Measurements from ENCODE around the gene CSE1L. TPM values are rescaled to one million over a fixed set of nuclear protein-coding genes. Genes with fewer than 3 reads are reported as not detected.

Gene CSE1L, protein sequence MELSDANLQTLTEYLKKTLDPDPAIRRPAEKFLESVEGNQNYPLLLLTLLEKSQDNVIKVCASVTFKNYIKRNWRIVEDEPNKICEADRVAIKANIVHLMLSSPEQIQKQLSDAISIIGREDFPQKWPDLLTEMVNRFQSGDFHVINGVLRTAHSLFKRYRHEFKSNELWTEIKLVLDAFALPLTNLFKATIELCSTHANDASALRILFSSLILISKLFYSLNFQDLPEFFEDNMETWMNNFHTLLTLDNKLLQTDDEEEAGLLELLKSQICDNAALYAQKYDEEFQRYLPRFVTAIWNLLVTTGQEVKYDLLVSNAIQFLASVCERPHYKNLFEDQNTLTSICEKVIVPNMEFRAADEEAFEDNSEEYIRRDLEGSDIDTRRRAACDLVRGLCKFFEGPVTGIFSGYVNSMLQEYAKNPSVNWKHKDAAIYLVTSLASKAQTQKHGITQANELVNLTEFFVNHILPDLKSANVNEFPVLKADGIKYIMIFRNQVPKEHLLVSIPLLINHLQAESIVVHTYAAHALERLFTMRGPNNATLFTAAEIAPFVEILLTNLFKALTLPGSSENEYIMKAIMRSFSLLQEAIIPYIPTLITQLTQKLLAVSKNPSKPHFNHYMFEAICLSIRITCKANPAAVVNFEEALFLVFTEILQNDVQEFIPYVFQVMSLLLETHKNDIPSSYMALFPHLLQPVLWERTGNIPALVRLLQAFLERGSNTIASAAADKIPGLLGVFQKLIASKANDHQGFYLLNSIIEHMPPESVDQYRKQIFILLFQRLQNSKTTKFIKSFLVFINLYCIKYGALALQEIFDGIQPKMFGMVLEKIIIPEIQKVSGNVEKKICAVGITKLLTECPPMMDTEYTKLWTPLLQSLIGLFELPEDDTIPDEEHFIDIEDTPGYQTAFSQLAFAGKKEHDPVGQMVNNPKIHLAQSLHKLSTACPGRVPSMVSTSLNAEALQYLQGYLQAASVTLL
- 10 to 100 TPM; 37.2 to 62.8 (median 46.6) TPM for total RNA-seq
- 10 to 100 TPM; 37.7 to 75.7 (median 63.9) TPM for polyA plus RNA-seq
- long read RNA-seq, donor 1, transcript CSE1L-201 (25 exons, 3,553 nt), result major isoform, 18 of 19 reads
- long read RNA-seq, donor 1, partial matches to known transcripts, result 1 of 19 reads
- long read RNA-seq, donor 1, other reads (novel, unspliced or antisense), result 0 of 19 reads
- long read RNA-seq, donor 2, transcript CSE1L-201 (25 exons, 3,553 nt), result major isoform, 29 of 43 reads
- long read RNA-seq, donor 2, partial matches to known transcripts, result 5 of 43 reads
- long read RNA-seq, donor 2, other reads (novel, unspliced or antisense), result 9 of 43 reads

DNA sequence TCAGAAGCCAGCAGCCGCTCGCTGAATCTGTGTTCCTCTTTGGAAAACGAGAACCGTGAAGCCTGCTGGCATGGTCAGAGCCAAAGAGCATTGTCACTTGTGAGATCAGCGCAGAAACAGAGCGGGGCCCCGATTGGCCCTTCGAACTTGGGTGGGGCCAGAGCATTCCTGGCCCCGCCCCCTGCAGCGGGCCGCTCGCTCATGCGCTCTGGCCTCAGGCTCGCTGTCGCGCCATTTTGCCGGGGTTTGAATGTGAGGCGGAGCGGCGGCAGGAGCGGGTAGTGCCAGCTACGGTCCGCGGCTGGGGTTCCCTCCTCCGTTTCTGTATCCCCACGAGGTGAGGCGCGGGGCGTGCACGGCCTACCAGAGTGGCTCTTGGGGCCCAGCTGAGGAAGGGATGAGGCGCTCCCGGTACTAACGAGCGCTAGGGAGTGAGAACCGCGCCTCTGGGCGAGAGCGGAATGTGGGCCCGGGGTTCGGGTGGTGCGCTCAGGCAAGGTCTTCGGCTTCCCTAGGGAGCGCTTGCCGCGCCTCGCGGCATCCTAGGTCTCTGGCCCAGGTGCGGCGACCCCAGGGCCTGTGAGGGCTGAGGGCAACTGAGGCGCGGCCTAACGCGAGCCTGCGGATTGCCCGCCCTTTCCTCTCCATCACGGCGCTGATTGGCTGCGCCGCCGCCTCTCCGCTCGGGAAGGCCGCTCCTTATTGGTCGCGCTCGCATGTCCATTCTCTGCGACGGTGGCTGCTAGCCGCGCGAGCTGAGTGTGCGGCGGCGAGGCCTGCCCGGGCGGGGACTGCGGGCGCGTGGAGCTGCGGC is at the start of gene CSE1L:
CSE1L (plus strand) TSS at position 226 of the 814 bp plus-strand sequence. CDS start 12,152 bp downstream, outside the sequence.
- peak; percentile 96 to 97 (median 96) for ATAC-seq
- peak; percentile 94 to 97 for DNase-seq
- peaks cover 19% of the 10 kb centered on the region for H3K4me1 ChIP-seq
- TF ChIP-seq, protein P1, sequence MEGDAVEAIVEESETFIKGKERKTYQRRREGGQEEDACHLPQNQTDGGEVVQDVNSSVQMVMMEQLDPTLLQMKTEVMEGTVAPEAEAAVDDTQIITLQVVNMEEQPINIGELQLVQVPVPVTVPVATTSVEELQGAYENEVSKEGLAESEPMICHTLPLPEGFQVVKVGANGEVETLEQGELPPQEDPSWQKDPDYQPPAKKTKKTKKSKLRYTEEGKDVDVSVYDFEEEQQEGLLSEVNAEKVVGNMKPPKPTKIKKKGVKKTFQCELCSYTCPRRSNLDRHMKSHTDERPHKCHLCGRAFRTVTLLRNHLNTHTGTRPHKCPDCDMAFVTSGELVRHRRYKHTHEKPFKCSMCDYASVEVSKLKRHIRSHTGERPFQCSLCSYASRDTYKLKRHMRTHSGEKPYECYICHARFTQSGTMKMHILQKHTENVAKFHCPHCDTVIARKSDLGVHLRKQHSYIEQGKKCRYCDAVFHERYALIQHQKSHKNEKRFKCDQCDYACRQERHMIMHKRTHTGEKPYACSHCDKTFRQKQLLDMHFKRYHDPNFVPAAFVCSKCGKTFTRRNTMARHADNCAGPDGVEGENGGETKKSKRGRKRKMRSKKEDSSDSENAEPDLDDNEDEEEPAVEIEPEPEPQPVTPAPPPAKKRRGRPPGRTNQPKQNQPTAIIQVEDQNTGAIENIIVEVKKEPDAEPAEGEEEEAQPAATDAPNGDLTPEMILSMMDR (IDR thresholded peaks at IDR 0.05), result no peak
- no peaks in the 10 kb centered on the region for H3K9me3 ChIP-seq
- peaks cover 0 to 11% of the 10 kb centered on the region in 2 donors for H3K36me3 ChIP-seq (ENCODE audit: insufficient read depth in 1 of 2, low read depth in 1 of 2)
- H3K27me3 ChIP-seq (ENCODE audit: insufficient read depth in 3 of 3, low read length in 2 of 3), result no peaks in the 10 kb centered on the region
- intact Hi-C loops (cut with DNase I), result no loop called here
- peak within 1 kb of the TSS; percentile 95 for H3K4me3 ChIP-seq
- WGBS, 3 donors, result 0 to 1% (median 0%) methylated on average over 67 to 80 of the region's 80 CpGs
- H3K27ac ChIP-seq, result peak within 1 kb of the TSS; percentile 93

DNA sequence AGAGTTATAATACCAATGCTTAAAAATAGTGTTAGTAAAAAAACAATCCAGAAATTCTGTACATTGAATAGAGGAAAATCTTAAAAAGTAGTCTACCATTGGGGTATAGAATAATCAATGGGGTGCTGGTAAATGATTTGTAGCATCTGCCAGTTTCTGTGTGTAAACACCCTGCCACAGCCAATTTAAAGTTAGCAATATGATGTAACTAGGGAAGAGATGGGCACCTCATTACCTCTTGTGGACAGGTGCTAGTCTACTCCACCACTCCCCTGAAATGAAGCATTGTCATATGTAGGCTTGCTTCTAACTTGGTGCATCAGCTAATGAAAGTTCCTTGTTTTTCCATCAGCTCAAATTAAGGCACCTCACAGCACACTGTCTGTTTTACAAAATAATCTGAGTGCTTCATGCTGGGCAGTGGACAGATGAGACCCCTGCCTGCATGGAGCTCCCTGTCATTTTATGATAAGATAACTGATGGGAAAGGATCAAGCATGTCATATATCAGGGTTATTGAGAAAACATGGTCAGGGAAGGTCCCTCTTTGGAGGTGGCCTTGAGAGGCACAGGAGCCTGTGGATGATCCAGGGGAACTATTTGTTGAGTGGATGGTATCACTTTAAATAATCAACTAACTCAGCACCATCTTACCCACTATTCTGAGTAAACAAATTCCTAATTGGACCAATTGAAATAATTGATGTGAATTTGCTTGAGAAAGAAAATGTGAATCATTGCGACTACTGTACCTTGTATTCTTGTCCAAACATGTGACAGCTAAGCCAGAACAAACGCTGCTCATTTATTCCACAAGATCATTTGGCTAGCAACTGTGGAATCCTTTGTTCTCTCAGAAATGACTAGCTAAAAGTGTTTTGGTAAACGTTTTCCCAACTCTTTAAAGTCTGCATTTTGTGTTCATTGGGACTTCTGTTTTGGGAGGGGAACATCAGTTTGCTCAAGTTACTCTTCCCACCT is 45.9 kb upstream of the CSE1L start:
- WGBS, 3 donors, result 40 to 55% (median 40%) methylated on average over 3 of the region's 3 CpGs
- DNase-seq (no peak), ATAC-seq (no peak)
- intact Hi-C loops (cut with DNase I), result no loop called here
- H3K36me3 ChIP-seq (ENCODE audit: insufficient read depth in 1 of 2, low read depth in 1 of 2), result peaks cover 11 to 94% of the 10 kb centered on the region in 2 donors
- no peak overlapping the region for H3K27ac ChIP-seq
- no peaks in the 10 kb centered on the region for H3K4me1 ChIP-seq
- TF ChIP-seq, protein P1 (IDR thresholded peaks at IDR 0.05), result no peak
- no peaks in the 10 kb centered on the region for H3K9me3 ChIP-seq
- H3K4me3 ChIP-seq, result no peak overlapping the region
- no peaks in the 10 kb centered on the region for H3K27me3 ChIP-seq (ENCODE audit: insufficient read depth in 3 of 3, low read length in 2 of 3)

DNA sequence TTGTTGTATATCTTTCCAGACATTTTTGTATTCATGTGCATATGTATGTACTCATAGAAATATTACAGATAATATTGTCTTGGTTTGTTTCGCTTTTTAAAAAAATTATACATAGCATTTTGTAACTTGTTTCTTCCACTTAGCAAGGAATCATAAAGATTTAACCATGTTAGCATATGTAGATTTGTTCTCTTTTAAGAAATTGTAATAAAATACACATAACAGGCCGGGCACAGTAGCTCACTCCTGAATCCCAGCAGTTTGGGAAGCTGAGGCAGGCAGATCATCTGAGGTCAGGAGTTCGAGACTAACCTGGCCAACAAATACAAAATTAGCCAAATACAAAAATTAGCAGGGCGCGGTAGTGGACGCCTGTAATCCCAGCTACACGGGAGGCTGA is 44.4 kb upstream of the CSE1L start:
- TF ChIP-seq, protein P1 (IDR thresholded peaks at IDR 0.05), result no peak
- H3K27ac ChIP-seq, result no peak overlapping the region
- no peaks in the 10 kb centered on the region for H3K4me1 ChIP-seq
- DNase-seq, result no peak
- no peak overlapping the region for H3K4me3 ChIP-seq
- WGBS, 3 donors, result 93 to 98% (median 97%) methylated on average over 7 of the region's 7 CpGs
- H3K36me3 ChIP-seq (ENCODE audit: insufficient read depth in 1 of 2, low read depth in 1 of 2), result peaks cover 8 to 94% of the 10 kb centered on the region in 2 donors
- H3K27me3 ChIP-seq (ENCODE audit: insufficient read depth in 3 of 3, low read length in 2 of 3), result no peaks in the 10 kb centered on the region
- intact Hi-C loops (cut with DNase I), result no loop called here
- no peaks in the 10 kb centered on the region for H3K9me3 ChIP-seq
- ATAC-seq, result no peak
